PC-3 (cell line): ENCODE results near the gene HSPB1.

Experiments
- CTCF ChIP-seq: fragments of 300-600 bp; sonication (generic); conservative IDR thresholded peaks from 2 replicates; pipeline ENCODE4 v1.5.1; 2017; ENCODE audit warnings: antibody characterized with exemption, low read depth, mild to moderate bottlenecking, low read length
- EZH2 ChIP-seq: fragments of 300-600 bp; sonication (generic); IDR thresholded peaks from one replicate; pipeline ENCODE4 v1.6.1; 2017; ENCODE audit warnings: antibody characterized with exemption, mild to moderate bottlenecking, low read length; ENCODE audit not compliant: unreplicated experiment

- TF ChIP-seq CTCF (no peak), EZH2 (no peak)
Measured at GRCh38 chr7:76293407-76293901, 9.0 kb upstream of the HSPB1 start.
